DND-41 (cell line): Measurements from ENCODE around the gene KLF9.

Source experiments
- ATAC-seq: fragments of 200-7000 bp; cut with Tn5 transposase; 3 replicates; pipeline ENCODE4 v1.9.1; 2021; ENCODE audit warnings: low read depth; ENCODE audit not compliant: insufficient read depth
- DNase-seq: peaks from one replicate; pipeline ENCODE4 v3.0.0-alpha.2; 2020
- H2AFZ ChIP-seq: 2 replicates; pipeline ENCODE4 v1.6.0; 2012; ENCODE audit warnings: low read depth, low read length
- H3K27ac ChIP-seq: 2 replicates; pipeline ENCODE4 v1.5.1; 2012; ENCODE audit warnings: low read length, inconsistent platforms
- H3K27me3 ChIP-seq: fragments of 200-600 bp; sonication (generic); 2 replicates; pipeline ENCODE4 v1.6.0; 2012; ENCODE audit warnings: low read length, mild to moderate bottlenecking, inconsistent platforms; ENCODE audit not compliant: insufficient read depth, poor library complexity
- H3K36me3 ChIP-seq: 2 replicates; pipeline ENCODE4 v1.5.1; 2012; ENCODE audit warnings: low read length, inconsistent platforms; ENCODE audit not compliant: insufficient read depth
- H3K4me1 ChIP-seq: 2 replicates; pipeline ENCODE4 v1.5.1; 2012; ENCODE audit warnings: mild to moderate bottlenecking, low read length; ENCODE audit not compliant: insufficient read depth
- H3K4me2 ChIP-seq: 2 replicates; pipeline ENCODE4 v1.6.0; 2012; ENCODE audit warnings: mild to moderate bottlenecking, moderate library complexity, low read length, inconsistent platforms; ENCODE audit not compliant: insufficient read depth
- H3K4me3 ChIP-seq, 2 experiments: fragments of 200-600 bp in 1 of 2; shearing (Covaris generic) in 1 of 2; 2 replicates each; pipeline ENCODE4 v1.5.1; 2012 to 2016; ENCODE audit warnings: inconsistent platforms in 2 of 2, low read length in 2 of 2, mild to moderate bottlenecking in 2 of 2, low read depth in 1 of 2, moderate library complexity in 1 of 2
- H3K79me2 ChIP-seq: 2 replicates; pipeline ENCODE4 v1.6.0; 2012; ENCODE audit warnings: low read length, inconsistent platforms; ENCODE audit not compliant: insufficient read depth
- H3K9ac ChIP-seq: 2 replicates; pipeline ENCODE4 v1.6.0; 2012; ENCODE audit warnings: low read depth, mild to moderate bottlenecking, inconsistent platforms, low read length, moderate library complexity
- H3K9me3 ChIP-seq: 2 replicates; pipeline ENCODE4 v1.5.1; 2012; ENCODE audit warnings: low read length, moderate library complexity, mild to moderate bottlenecking, inconsistent platforms; ENCODE audit not compliant: insufficient read depth, severe bottlenecking
- H4K20me1 ChIP-seq: 2 replicates; pipeline ENCODE4 v1.6.0; 2012; ENCODE audit warnings: low read length; ENCODE audit not compliant: insufficient read depth
- CTCF ChIP-seq: IDR thresholded peaks from 2 replicates; pipeline ENCODE4 v1.5.1; 2012; ENCODE audit warnings: borderline replicate concordance, low read length, moderate library complexity, mild to moderate bottlenecking; ENCODE audit not compliant: poor library complexity, severe bottlenecking; ENCODE audit errors: extremely low read depth
- EZH2 ChIP-seq: IDR thresholded peaks from 3 replicates; pipeline ENCODE4 v1.6.1; 2012; ENCODE audit warnings: borderline replicate concordance, low read depth, mild to moderate bottlenecking, moderate library complexity, low read length, inconsistent platforms; ENCODE audit not compliant: severe bottlenecking

KLF9 gene

GRCh38 chr9:70385426-70385825 is 29.0 kb downstream of the KLF9 start:
- H3K79me2 ChIP-seq: no peaks in the 10 kb centered on the region
- no peaks in the 10 kb centered on the region for H3K9me3 ChIP-seq
- ATAC-seq (no peak), DNase-seq (no peak)
- H4K20me1 ChIP-seq: no peaks in the 10 kb centered on the region
- H3K27me3 ChIP-seq: no peaks in the 10 kb centered on the region
- no peak overlapping the region for H3K4me2 ChIP-seq
- H3K36me3 ChIP-seq: no peaks in the 10 kb centered on the region
- H3K27ac ChIP-seq: no peak overlapping the region
- H3K9ac ChIP-seq: no peak overlapping the region
- TF ChIP-seq CTCF (no peak), EZH2 (no peak)
- no peak overlapping the region for H2AFZ ChIP-seq
- no peak overlapping the region for H3K4me3 ChIP-seq
- no peaks in the 10 kb centered on the region for H3K4me1 ChIP-seq

DNA sequence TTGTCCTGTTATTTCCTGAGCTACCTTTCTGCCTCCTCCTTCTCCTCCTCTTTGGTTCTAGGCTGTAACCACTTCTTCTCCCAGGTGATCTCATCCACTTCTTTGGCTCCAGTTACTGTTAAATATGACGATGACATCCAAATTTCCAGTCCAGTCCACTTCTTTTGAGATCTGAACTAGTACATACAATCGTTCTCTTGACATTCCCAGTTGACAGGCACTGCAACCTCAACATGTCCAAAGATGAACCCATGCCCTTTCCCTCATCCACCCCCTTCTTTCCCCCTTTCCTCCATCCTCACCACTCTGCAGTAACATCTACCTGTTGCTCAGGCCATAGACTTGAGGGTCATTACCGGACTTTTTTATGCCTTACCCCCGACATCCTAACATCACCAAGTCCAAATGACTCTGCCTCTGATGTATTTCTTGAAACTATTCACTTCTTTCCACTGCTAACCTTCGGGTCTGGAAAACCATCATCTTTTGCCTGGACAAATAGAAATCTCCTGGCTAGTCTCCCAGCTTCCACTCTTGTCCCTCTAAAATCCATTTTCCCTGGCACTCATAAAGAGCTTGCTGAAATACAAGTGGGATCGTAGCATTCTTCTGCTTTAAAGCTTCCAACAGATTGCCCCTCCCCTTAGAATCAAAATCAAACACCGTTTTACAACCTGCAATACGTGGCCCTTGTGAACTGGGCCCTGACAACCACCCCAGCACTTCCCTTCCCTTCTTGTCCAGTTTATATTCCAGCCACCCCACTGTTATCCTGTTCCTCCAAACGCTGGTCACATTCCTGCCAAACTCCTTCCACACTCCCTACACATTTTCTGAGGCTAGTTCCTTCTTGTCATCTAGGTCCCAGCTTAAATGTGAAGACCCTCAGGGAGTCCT is 31.5 kb downstream of the KLF9 start:
- Histone ChIP-seq H3K79me2 (no peaks in the 10 kb centered on the region), H3K27ac (no peak overlapping the region), H3K9me3 (no peaks in the 10 kb centered on the region), H3K4me2 (no peak overlapping the region), H2AFZ (no peak overlapping the region), H3K27me3 (no peaks in the 10 kb centered on the region), H3K36me3 (no peaks in the 10 kb centered on the region), H3K4me1 (no peaks in the 10 kb centered on the region), H4K20me1 (no peaks in the 10 kb centered on the region), H3K4me3 (no peak overlapping the region), H3K9ac (no peak overlapping the region)
- TF ChIP-seq CTCF (no peak), EZH2 (no peak)
- DNase-seq: no peak
- ATAC-seq: no peak

- Histone ChIP-seq H2AFZ (no peak overlapping the region), H3K27me3 (no peaks in the 10 kb centered on the region), H3K9me3 (no peaks in the 10 kb centered on the region), H3K79me2 (no peaks in the 10 kb centered on the region), H3K4me2 (no peak overlapping the region), H3K36me3 (no peaks in the 10 kb centered on the region), H3K9ac (no peak overlapping the region), H4K20me1 (no peaks in the 10 kb centered on the region), H3K4me1 (no peaks in the 10 kb centered on the region), H3K4me3 (no peak overlapping the region), H3K27ac (no peak overlapping the region)
- DNase-seq (no peak), ATAC-seq (no peak)
- TF ChIP-seq CTCF: no peak
- TF ChIP-seq EZH2: no peak
Measured at GRCh38 chr9:70382046-70382708, 32.3 kb downstream of the KLF9 start.
